Suprapubic skin (tissue), 4 donors: Measurements from ENCODE around the gene AMPD3. TPM values are rescaled to one million over a fixed set of nuclear protein-coding genes. Genes with fewer than 3 reads are reported as not detected.

Experiments used
- DNase-seq, 2 donors: peaks; one replicate each; pipeline ENCODE4 v3.0.0-alpha.2; 2019; ENCODE audit warnings: low spot score in 2 of 2
- H3K27ac ChIP-seq: fragments of 200-600 bp; sonication (generic); one replicate; pipeline ENCODE4 v1.5.1; 2019
- H3K27me3 ChIP-seq: fragments of 200-600 bp; sonication (generic); one replicate; pipeline ENCODE4 v1.5.1; 2019
- H3K36me3 ChIP-seq: fragments of 200-600 bp; sonication (generic); one replicate; pipeline ENCODE4 v1.5.1; 2019
- H3K4me1 ChIP-seq: fragments of 200-600 bp; sonication (generic); one replicate; pipeline ENCODE4 v1.5.1; 2019
- H3K4me3 ChIP-seq: fragments of 200-600 bp; sonication (generic); one replicate; pipeline ENCODE4 v1.5.1; 2019; ENCODE audit warnings: mild to moderate bottlenecking
- H3K9me3 ChIP-seq: fragments of 200-600 bp; sonication (generic); one replicate; pipeline ENCODE4 v1.5.1; 2019
- EP300 ChIP-seq: sonication (generic); formaldehyde crosslinking; IDR thresholded peaks from one replicate; pipeline ENCODE4 v1.6.1; 2017; ENCODE audit warnings: antibody characterized with exemption
- POLR2A ChIP-seq, 2 donors: fragments of 450-650 bp; IDR thresholded peaks; one replicate each; pipeline ENCODE4 v1.6.1; 2017; ENCODE audit warnings: antibody characterized with exemption in 2 of 2, mild to moderate bottlenecking in 2 of 2, moderate library complexity in 2 of 2
- POLR2AphosphoS5 ChIP-seq, 3 donors: sonication (generic); formaldehyde crosslinking; IDR thresholded peaks; one replicate each; pipeline ENCODE4 v1.6.1; 2017; ENCODE audit warnings: antibody characterized with exemption in 3 of 3
- WGBS: methylation state at CpG from one replicate; pipeline ENCODE4 v1.1.5; 2018; 5-methylcytosine and 5-hydroxymethylcytosine counted together
- total RNA-seq, 4 donors: library from RNA; depleted of rRNA; stranded (reverse); fragments of >200 nt; gene quantifications; one replicate each; pipeline ENCODE4 v1.1.0, GENCODE V29; 2016
- TF ChIP-seq, protein P1 (sequence below), 2 donors: fragments of 200-600 bp in 1 of 2; fragments of 450-650 bp in 1 of 2; sonication (generic) in 1 of 2; IDR thresholded peaks; one replicate each; pipeline ENCODE4 v1.5.1; 2016 to 2019; ENCODE audit warnings: antibody characterized with exemption in 2 of 2, mild to moderate bottlenecking in 1 of 2, moderate library complexity in 1 of 2

Gene AMPD3
- total RNA-seq, 4 donors from 2014 or later: 23.5 to 51.7 (median 27.4) TPM

DNA sequence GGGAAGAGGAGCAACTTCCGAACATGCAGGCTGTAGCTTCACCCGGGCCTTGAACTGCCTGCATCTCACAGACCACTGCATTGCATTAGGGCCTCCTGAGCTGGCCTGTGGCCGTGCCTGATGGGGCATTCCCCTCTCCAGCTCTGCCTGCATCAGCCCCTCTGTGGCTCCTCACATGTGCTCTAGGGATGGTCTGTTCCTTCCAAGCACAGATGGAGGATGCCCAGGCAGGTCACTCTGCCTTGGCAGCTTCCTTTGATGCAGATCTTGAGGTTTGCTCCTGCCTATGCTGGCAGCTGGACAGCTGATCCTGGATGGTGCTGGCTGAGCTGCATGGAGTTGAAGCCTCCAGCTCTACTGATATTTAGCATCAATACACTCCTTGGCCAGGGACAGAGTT is 28.5 kb downstream of the AMPD3 start:
- Histone ChIP-seq H3K4me3 (no peak overlapping the region), H3K9me3 (no peaks in the 10 kb centered on the region), H3K4me1 (peaks cover 8% of the 10 kb centered on the region), H3K27ac (no peak overlapping the region), H3K36me3 (peaks cover 6% of the 10 kb centered on the region), H3K27me3 (no peaks in the 10 kb centered on the region)
- TF ChIP-seq, protein P1, sequence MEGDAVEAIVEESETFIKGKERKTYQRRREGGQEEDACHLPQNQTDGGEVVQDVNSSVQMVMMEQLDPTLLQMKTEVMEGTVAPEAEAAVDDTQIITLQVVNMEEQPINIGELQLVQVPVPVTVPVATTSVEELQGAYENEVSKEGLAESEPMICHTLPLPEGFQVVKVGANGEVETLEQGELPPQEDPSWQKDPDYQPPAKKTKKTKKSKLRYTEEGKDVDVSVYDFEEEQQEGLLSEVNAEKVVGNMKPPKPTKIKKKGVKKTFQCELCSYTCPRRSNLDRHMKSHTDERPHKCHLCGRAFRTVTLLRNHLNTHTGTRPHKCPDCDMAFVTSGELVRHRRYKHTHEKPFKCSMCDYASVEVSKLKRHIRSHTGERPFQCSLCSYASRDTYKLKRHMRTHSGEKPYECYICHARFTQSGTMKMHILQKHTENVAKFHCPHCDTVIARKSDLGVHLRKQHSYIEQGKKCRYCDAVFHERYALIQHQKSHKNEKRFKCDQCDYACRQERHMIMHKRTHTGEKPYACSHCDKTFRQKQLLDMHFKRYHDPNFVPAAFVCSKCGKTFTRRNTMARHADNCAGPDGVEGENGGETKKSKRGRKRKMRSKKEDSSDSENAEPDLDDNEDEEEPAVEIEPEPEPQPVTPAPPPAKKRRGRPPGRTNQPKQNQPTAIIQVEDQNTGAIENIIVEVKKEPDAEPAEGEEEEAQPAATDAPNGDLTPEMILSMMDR (IDR thresholded peaks at IDR 0.05): no peak
- TF ChIP-seq EP300 (no peak), POLR2A (IDR thresholded peaks at IDR 0.05) (no peak), POLR2AphosphoS5 (IDR thresholded peaks at IDR 0.05) (no peak)
- peak; percentile 40 to 48 for DNase-seq
- WGBS: no CpG with 5 or more reads among the region's 3 CpGs

DNA sequence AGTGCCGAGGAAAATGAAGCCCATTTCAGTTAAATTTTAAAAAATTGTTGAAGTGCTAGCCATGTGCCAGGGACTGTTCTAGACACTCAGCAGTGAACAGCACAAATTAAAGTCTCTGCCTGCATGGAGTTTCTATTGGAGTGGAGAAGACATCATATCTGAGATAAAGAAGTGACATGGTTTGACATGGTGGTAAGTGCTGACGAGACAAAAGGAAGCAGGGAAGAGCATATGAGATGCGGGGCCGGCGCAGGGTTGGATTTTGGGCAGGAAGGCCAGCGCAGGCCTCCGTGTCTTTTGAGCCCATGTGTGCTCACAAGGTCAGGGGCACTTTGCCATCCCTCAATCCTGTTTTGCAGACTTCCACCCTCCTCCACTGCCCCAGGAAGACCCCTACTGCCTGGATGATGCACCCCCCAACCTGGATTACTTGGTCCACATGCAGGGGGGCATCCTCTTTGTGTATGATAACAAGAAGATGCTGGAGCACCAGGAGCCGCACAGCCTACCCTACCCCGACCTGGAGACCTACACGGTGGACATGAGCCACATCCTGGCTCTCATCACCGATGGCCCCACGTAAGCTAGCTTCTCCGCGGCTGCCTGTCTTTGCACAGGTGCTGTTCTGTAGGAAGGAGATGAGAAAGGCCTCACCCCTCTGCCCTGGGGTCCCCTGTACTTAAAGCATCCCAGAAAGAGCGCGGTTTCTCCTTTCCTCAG is 29.6 kb downstream of the AMPD3 start:
- Histone ChIP-seq H3K4me1 (peaks cover 18% of the 10 kb centered on the region), H3K4me3 (no peak overlapping the region), H3K27ac (no peak overlapping the region), H3K27me3 (no peaks in the 10 kb centered on the region), H3K36me3 (peaks cover 6% of the 10 kb centered on the region), H3K9me3 (no peaks in the 10 kb centered on the region)
- WGBS: 96% methylated on average over 16 of the region's 16 CpGs
- peak; percentile 49 to 62 for DNase-seq
- no peak for TF ChIP-seq POLR2AphosphoS5 (IDR thresholded peaks at IDR 0.05)
- TF ChIP-seq POLR2A (IDR thresholded peaks at IDR 0.05): no peak
- no peak for TF ChIP-seq EP300
- TF ChIP-seq, protein P1 (IDR thresholded peaks at IDR 0.05): no peak

DNA sequence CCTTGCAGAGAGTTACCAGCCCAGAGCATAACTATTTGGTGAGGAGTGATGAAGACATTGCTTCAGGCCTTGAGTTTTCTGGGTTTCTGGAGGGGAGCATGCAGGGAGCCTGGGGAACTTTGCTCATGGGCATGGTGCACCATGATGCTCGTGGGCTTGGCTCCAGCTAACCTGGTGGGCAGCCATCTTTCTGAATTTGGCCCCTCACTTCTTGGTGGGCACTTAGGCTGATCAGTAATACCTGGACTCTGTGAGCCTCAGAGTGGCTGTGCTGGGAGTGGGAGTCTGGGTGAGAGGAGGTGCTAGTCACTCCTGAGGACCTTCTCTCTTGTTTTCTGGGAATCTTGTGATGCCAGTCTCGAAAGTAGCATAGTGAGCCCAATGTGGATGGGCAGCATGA is 30.6 kb downstream of the AMPD3 start:
- DNase-seq: peak; percentile 34 to 47
- Histone ChIP-seq H3K27ac (no peak overlapping the region), H3K4me3 (no peak overlapping the region), H3K9me3 (no peaks in the 10 kb centered on the region), H3K4me1 (peaks cover 28% of the 10 kb centered on the region), H3K27me3 (no peaks in the 10 kb centered on the region), H3K36me3 (peaks cover 6% of the 10 kb centered on the region)
- TF ChIP-seq, protein P1 (IDR thresholded peaks at IDR 0.05): no peak
- no peak for TF ChIP-seq POLR2AphosphoS5 (IDR thresholded peaks at IDR 0.05)
- no peak for TF ChIP-seq EP300
- TF ChIP-seq POLR2A (IDR thresholded peaks at IDR 0.05): no peak
- 0% methylated on average over 1 of the region's 2 CpGs for WGBS

DNA sequence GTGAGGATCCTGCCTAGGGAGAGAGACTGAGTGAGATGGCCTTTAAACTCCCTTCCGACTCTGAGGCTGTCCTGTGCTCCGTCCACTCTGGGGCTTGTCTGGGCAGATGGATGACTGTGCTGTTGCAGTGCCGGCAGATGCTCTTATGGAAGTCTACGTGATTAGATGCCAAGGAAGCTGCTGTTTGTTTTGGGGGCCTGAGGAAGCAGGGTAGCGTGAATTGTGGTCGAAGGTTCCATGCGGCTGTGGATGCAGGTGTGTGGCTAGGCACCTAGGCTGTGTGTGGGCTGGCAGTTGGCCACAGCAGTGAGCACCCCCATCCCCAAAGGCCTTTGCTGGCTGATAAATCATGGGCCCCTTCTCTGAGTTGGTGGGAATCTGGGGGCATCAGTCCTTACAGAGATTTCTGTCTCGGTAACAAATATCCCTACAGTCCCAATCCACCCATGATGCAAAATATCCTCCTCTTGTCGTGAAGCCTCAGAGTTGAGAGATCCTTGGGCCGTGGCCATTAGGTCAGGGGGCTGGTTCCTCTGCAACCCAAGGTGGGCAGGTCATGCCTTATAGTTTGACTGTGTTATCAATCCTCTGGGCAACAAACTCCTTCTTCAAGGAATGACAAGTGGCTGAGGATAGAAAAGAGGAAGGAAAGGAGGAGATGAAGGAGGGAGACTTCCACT is 31.2 kb downstream of the AMPD3 start:
- Histone ChIP-seq H3K4me1 (peaks cover 31% of the 10 kb centered on the region), H3K27me3 (no peaks in the 10 kb centered on the region), H3K9me3 (no peaks in the 10 kb centered on the region), H3K36me3 (peaks cover 6% of the 10 kb centered on the region), H3K4me3 (no peak overlapping the region), H3K27ac (no peak overlapping the region)
- DNase-seq: peak in 1 of 2 donors; percentile 56
- WGBS: 98% methylated on average over 9 of the region's 10 CpGs
- no peak for TF ChIP-seq EP300
- no peak for TF ChIP-seq POLR2AphosphoS5 (IDR thresholded peaks at IDR 0.05)
- TF ChIP-seq, protein P1 (IDR thresholded peaks at IDR 0.05): no peak
- TF ChIP-seq POLR2A (IDR thresholded peaks at IDR 0.05): no peak

DNA sequence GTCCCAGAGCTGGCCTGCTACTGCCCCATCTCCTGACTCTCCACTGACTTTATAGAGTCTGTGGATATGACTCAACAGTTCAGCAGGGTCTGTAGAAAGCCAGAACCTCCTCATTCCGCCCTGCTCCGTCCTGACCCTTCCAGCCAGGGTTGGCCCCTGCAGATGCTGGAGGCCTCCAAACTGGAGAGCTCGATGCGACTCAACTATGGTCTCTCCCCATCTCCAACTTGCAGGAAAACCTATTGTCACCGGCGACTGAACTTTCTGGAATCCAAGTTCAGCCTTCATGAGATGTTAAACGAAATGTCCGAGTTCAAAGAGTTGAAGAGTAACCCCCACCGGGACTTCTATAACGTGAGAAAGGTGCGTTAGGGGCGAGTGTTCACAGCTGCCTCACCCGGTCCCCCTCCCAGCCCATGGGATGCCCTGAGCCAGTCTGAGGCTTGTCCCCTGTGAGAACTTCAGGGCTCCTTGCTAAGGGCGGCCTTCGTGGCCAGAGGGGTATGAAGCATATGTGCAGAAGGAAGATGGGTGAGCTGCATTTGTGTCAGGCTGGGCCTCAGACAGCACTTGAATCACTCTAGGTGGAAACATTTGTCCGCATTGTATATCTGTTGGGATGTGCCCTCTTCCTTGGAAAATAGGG is 32.1 kb downstream of the AMPD3 start:
- Histone ChIP-seq H3K9me3 (no peaks in the 10 kb centered on the region), H3K4me3 (no peak overlapping the region), H3K36me3 (peaks cover 6% of the 10 kb centered on the region), H3K4me1 (peaks cover 32% of the 10 kb centered on the region), H3K27ac (peak overlapping the region; percentile 90), H3K27me3 (no peaks in the 10 kb centered on the region)
- WGBS: 93% methylated on average over 16 of the region's 16 CpGs
- TF ChIP-seq, protein P1 (IDR thresholded peaks at IDR 0.05): no peak
- TF ChIP-seq POLR2AphosphoS5 (IDR thresholded peaks at IDR 0.05): no peak
- no peak for TF ChIP-seq POLR2A (IDR thresholded peaks at IDR 0.05)
- no peak for TF ChIP-seq EP300
- peak in 1 of 2 donors; percentile 68 for DNase-seq
